ENCODE measurements around the gene TEX261.
A peak's percentile ranks its signal among the peaks of the same experiment; 100 is the strongest.
"Not testable (repeated sequence)": the region's sequence is repeated elsewhere in the genome, so short reads cannot be mapped to it uniquely, and the experiment has no call there.

Gene TEX261

GRCh38 chr2:70994699-70995425, at the start of gene TEX261:
Gene TEX261 (minus strand): TSS chr2:70994873. CDS start chr2:70994757, 116 bp downstream.
- DNase-seq (ENCODE audit: low spot score), result peak; percentile 88

- DNase-seq (ENCODE audit: low spot score), result no peak
Measured at GRCh38 chr2:71043531-71044407, 49.1 kb upstream of the TEX261 start.

DNA sequence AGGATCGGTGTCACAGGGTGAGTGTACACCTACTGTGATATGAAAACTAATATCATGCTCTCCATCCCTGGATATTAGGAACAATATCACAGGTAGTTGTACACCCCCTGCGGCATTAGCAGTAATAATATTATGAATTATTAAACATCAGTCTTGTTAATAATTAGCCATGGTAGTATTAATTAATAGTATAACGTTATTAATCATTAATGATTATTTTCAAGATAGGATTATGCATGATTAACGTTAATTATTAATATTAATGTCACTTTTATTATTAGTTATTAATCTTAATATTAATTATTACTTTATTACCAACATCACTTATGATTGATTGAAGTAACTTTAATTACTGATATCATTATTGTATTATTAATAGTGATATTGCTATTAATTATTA, 47.6 kb upstream of the TEX261 start:
- DNase-seq (ENCODE audit: low spot score), result no peak

DNA sequence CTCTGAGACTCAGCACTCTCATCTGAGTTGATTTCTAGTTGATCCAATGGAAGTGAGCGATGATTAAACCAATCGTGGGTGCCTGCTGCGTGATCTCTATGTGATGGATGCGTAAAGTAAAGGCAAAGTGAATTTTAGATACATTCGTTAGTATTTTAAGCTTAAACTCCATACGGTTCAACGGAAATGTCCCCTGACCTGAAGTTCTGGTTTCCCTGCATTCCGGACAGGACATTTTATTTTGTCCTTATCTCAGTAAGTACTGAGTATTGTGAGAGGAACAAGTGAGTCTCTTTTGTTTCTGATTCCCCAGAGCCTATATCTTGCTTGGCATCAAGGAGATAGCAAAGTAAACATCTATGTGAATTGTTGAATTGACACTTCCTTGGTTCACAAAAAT, 41.6 kb upstream of the TEX261 start:
- not testable (repeated sequence) for DNase-seq (ENCODE audit: low spot score)

GRCh38 chr2:71023553-71024243, 29.0 kb upstream of the TEX261 start:
- not testable (repeated sequence) for DNase-seq (ENCODE audit: low spot score)

GRCh38 chr2:71021394-71021793, 26.7 kb upstream of the TEX261 start:
- not testable (repeated sequence) for DNase-seq (ENCODE audit: low spot score)

DNA sequence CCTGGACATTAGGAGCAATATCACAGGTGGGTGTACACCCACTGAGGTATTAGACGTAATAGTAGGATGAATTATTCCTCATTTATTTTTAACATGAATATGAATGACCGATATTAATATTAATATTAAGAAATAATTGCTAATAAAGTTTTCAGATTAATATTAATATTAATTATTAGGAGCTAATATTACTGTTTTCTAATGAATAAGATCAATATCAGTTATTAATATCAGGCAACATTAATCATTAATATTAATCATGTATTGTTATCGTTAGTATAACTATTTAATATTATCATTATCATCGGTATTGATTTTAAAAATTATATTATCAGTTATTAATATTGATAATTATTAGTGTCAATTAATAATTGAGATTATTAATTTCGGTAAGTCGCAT, 25.3 kb upstream of the TEX261 start:
- DNase-seq (ENCODE audit: low spot score), result not testable (repeated sequence)

GRCh38 chr2:71018625-71019024, 24.0 kb upstream of the TEX261 start:
- DNase-seq (ENCODE audit: low spot score), result no peak

DNA sequence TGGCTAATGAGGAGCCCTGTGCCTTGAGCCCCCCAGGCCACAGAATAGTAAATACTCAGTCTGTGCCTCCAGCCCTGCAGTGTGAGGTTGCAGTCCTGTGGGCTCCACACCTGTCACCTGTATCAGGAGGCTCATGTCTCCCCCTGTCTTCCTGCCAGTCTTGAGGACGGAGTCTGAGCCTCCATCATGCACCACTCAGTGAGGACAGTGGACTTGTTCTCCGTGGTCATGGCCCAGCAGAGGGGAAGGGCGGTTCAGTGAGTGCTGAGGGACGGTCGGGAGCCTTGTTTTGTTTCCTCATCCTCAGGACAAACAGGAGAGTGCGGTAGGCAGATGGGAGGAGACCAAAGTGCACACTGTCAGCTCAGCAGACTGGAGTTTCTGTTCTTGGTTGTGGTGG, 17.1 kb upstream of the TEX261 start:
- not testable (repeated sequence) for DNase-seq (ENCODE audit: low spot score)

GRCh38 chr2:71008342-71008741, 13.7 kb upstream of the TEX261 start:
- DNase-seq (ENCODE audit: low spot score), result no peak

GRCh38 chr2:71006955-71007799, 12.5 kb upstream of the TEX261 start:
- no peak for DNase-seq (ENCODE audit: low spot score)

DNA sequence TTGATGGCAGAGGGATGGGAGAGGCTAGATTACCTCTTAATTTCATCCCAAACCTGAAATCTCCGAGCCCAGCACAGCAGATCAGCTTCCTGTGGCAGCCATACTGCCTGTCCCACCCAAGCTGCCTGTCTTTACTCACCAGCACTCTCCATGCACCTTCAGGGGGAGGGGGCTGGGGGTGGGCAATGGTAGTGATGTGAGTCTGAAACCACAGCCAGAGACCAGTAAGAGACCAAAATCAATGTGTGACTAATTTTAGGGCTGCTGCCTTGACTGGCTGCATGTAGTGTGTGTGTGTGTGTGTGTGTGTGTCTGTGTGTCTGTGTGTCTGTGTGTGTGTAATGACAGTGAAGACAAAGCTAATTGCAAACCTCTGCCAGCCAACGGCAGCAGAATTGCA, 11.7 kb upstream of the TEX261 start:
- no peak for DNase-seq (ENCODE audit: low spot score)

DNA sequence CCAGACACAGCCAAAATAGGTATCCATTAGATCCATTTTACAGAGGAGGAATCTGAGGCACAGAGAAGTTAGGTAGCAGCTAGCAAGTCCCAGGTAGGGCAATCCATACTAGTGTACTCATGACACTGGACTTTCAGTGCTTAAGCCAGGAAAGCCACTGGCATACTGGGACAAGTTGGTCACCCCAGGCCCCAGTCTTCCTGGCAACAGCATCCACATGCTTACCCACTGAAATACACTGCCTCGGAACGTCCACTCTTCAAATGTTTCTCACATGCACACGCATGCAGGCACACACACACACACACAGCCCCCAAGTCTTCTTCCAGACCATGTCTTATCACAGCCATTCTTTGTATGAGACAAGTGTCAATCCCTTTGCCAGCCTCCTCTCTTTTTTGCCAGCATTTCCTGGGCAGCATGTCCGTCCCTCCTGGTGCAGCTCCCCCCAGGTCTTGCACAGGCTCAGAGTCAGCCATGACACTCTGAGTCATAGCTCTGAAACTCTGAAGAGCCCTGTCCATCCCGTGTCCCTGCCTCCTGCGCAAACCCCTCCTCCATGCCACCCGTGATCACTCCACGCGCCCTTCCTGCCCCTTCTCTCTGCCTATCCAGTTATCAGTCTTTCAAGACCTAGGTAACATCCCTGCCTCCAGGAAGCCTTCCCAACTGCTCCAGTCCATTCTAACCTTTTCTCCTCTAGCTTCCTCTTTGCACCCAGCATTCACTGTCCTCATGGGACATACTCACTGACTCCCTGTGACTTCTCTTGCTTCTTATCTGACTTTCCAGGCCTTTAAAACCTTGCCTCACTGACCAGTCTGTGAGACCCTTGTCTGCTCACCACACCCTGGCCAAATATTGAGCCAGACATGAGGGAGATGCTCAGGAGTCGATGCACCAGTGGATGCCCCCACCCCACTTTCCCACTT, 10.9 kb upstream of the TEX261 start:
- no peak for DNase-seq (ENCODE audit: low spot score)

DNA sequence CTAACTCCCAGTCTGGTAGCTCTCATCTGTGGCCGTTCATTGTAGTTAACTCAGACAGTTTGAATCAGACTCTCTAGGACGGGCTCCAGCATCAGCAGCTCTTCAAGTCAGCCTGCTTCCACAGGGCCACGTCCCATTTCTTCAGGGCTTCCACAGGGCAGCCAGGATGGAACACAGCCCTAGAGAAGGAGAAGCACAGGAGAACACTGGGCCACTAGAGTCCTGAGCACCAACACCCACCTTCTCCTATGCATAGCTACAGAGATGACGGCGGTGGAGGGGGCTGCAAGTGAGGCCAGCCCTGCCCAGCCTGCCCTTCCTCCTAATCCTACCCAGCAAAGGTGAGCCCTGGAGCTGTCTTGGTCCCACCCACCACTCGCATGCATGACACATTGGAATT, 10.2 kb upstream of the TEX261 start:
- DNase-seq (ENCODE audit: low spot score), result no peak

GRCh38 chr2:71003966-71004755, 9.5 kb upstream of the TEX261 start:
- DNase-seq (ENCODE audit: low spot score), result no peak

- DNase-seq (ENCODE audit: low spot score), result no peak
Measured at GRCh38 chr2:71003396-71003795, 8.7 kb upstream of the TEX261 start.

DNA sequence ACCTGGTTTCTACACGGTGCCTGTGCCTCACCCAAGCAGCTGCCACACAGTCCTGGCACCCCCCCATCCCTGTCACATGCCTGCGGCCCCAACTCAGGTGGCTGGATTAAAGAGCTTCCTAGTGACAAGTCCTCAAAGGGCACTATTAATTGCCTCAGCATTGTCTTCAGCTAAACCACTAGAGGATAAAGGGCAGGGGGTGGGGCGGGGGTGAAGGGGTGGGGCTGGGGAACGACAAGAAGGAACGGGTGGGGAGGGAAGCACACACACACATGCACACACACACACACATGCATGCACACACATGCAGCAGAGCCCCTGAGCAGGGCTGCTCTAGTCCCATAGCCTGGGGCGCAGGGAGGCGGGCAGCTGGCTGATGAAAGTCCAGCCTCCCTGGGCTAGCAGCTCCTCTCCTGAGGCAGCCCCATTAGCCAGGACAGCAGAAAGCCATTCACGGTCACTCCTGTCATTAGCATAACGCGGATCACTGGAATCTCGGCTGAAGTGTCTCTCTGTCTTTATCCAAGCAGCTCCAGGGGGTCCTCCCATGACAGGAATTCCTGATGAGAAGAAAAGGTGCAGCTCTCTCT, 7.4 kb upstream of the TEX261 start:
- no peak for DNase-seq (ENCODE audit: low spot score)

DNA sequence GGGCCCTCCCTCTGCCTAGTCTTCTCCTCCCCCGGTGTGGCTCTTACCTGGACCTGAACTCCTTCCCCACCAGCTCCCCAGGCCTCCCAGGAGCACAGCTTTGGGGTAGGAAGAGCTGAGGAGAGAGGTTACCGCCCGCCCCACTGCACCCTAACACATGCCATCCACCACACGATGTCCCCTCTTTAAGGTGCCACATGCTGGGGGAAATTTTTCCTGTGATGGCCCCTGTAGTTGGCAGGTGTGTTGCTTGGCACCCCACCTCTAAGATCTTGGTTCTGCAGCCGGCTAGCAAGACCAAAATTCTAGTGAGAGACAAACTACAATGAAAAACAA, 6.9 kb upstream of the TEX261 start:
- no peak for DNase-seq (ENCODE audit: low spot score)

GRCh38 chr2:71000780-71001591, 6.3 kb upstream of the TEX261 start:
- peak; percentile 80 for DNase-seq (ENCODE audit: low spot score)
